GM13976 (cell line): Measurements from ENCODE around the gene TNFRSF18.

ENCODE experiments used
- DNase-seq: peaks from one replicate; pipeline ENCODE4 v3.0.0; 2012; ENCODE audit warnings: low spot score
- CTCF ChIP-seq: IDR thresholded peaks from 2 replicates; pipeline ENCODE4 v1.5.1; 2012; ENCODE audit warnings: borderline replicate concordance, mild to moderate bottlenecking; ENCODE audit not compliant: insufficient read depth; ENCODE audit errors: extremely low read depth, missing control alignments, control extremely low read depth
- in situ Hi-C: fragments of 300-500 bp; cut with MboI; formaldehyde crosslinking; loops from one replicate; pipeline ENCODE4 v1.12.0; 2022; ENCODE audit warnings: low sequenced_read_pairs, mixed read lengths, inconsistent platforms; ENCODE audit not compliant: unreplicated experiment

The TNFRSF18 gene

GRCh38 chr1:1191734-1192133 lies 14.7 kb downstream of the TNFRSF18 start:
- TF ChIP-seq CTCF, result no peak

GRCh38 chr1:1189111-1189510 lies 17.3 kb downstream of the TNFRSF18 start:
- in situ Hi-C loops, result no loop called here
- no peak for TF ChIP-seq CTCF
- no peak for DNase-seq

More at GRCh38 chr1:1191734-1192133, 14.7 kb downstream of the TNFRSF18 start:
- no peak for DNase-seq
- in situ Hi-C loops, result no loop called here

- no peak for TF ChIP-seq CTCF
- in situ Hi-C loops, result no loop called here
- DNase-seq, result no peak
Measured at GRCh38 chr1:1187938-1188337, 18.5 kb downstream of the TNFRSF18 start.

- TF ChIP-seq CTCF, result no peak
- no peak for DNase-seq
- in situ Hi-C loops, result no loop called here
Measured at GRCh38 chr1:1185101-1185765, 21.2 kb downstream of the TNFRSF18 start.

- DNase-seq, result no peak
- TF ChIP-seq CTCF, result no peak
- in situ Hi-C loops, result no loop called here
Measured at GRCh38 chr1:1183833-1184775, 22.3 kb downstream of the TNFRSF18 start.

- in situ Hi-C loops, result no loop called here
- no peak for DNase-seq
- no peak for TF ChIP-seq CTCF
Measured at GRCh38 chr1:1183221-1183747, 23.1 kb downstream of the TNFRSF18 start.
